D721Med (cell line): ENCODE measurements around the gene SHF.
"Not testable (repeated sequence)": the region's sequence is repeated elsewhere in the genome, so short reads cannot be mapped to it uniquely, and the experiment has no call there.

Experiments
- DNase-seq: peaks from one replicate; pipeline ENCODE4 v3.0.0; 2011; ENCODE audit warnings: low spot score; ENCODE audit not compliant: insufficient read length
- FAIRE-seq: peaks from 2 replicates; lab custom pipeline; 2011; peaks lifted over from hg19 to GRCh38; lab: Jason Lieb, UNC
- TF ChIP-seq, protein P1 (sequence below): IDR thresholded peaks from 2 replicates; pipeline ENCODE4 v1.5.1; 2012; ENCODE audit warnings: mild to moderate bottlenecking, control low read depth; ENCODE audit not compliant: insufficient read depth; ENCODE audit errors: missing control alignments

Gene SHF, protein sequence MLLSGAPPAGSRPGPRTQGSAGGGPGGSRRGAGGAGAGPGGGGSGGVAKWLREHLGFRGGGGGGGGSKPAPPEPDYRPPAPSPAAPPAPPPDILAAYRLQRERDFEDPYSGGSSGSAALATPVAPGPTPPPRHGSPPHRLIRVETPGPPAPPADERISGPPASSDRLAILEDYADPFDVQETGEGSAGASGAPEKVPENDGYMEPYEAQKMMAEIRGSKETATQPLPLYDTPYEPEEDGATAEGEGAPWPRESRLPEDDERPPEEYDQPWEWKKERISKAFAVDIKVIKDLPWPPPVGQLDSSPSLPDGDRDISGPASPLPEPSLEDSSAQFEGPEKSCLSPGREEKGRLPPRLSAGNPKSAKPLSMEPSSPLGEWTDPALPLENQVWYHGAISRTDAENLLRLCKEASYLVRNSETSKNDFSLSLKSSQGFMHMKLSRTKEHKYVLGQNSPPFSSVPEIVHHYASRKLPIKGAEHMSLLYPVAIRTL

DNA sequence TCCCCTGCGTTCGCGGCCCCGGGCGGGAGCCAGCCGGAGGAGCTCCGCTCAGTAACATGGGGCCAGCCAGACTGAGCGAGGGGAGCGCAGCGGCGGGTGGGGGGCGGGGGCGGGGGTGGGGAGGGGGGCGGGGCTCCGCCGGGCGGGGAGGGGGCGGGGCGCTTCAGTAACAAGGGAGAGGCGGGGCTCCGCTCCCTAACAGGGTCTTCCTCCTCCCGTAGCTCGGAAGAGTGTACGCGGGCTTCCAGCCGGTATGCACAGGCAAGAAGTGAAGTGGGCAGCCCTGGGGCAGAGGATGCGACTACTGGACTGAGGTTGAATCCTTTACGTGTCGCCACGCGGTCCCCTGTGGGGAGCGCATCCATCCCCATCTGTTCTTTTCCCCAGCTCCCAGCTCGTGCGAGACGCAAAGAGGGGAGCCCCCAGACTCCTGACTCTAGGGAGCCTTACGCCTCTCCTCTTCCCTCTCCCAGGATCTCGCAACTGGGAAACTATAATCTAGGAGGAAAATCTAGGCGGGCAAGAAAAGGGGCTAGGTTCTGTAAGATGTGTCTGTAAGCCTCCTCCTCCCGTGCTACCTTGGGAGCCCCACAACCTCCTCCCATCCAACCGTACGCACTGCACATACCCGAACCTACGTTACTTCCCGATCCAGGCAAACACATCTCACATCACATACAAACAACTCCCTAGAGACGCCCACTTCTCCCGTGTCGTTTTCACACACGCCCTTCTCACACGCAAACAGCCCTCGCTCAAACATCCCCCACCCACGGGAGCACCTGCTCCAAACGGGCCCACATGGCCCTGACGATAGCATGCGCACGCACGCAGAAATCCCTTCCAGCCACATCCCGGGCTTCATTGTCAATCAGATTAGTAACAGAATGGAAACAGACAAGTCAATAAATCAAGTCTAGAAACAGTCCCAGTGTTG lies at the start of gene SHF:
Gene SHF, minus strand, starts transcription at position 73 of the 937 bp plus-strand sequence. Its CDS starts 15 bp downstream, at position 58.
- no peak for FAIRE-seq
- TF ChIP-seq, protein P1, sequence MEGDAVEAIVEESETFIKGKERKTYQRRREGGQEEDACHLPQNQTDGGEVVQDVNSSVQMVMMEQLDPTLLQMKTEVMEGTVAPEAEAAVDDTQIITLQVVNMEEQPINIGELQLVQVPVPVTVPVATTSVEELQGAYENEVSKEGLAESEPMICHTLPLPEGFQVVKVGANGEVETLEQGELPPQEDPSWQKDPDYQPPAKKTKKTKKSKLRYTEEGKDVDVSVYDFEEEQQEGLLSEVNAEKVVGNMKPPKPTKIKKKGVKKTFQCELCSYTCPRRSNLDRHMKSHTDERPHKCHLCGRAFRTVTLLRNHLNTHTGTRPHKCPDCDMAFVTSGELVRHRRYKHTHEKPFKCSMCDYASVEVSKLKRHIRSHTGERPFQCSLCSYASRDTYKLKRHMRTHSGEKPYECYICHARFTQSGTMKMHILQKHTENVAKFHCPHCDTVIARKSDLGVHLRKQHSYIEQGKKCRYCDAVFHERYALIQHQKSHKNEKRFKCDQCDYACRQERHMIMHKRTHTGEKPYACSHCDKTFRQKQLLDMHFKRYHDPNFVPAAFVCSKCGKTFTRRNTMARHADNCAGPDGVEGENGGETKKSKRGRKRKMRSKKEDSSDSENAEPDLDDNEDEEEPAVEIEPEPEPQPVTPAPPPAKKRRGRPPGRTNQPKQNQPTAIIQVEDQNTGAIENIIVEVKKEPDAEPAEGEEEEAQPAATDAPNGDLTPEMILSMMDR, result no peak
- DNase-seq, result peak; percentile 49

DNA sequence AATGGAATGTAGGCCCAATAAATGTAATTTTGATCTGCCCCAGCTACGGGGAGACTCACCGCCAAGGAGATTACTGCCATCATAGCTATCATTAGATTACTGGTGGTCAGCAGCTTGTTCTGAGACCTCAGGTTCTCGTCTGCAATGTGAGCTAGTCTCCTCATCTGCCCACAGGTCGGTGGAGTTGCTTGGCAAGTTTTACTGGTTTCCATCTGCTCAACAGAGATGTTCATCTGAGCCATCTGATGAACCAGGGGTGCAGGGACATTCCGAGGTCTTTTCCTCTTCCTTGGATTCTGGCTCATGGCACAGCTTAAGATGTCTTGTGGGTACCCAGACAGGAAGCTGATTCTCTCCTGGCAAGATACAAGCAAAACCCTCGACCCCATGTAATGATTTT lies 49.0 kb upstream of the SHF start:
- DNase-seq, FAIRE-seq: not testable (repeated sequence)

DNA sequence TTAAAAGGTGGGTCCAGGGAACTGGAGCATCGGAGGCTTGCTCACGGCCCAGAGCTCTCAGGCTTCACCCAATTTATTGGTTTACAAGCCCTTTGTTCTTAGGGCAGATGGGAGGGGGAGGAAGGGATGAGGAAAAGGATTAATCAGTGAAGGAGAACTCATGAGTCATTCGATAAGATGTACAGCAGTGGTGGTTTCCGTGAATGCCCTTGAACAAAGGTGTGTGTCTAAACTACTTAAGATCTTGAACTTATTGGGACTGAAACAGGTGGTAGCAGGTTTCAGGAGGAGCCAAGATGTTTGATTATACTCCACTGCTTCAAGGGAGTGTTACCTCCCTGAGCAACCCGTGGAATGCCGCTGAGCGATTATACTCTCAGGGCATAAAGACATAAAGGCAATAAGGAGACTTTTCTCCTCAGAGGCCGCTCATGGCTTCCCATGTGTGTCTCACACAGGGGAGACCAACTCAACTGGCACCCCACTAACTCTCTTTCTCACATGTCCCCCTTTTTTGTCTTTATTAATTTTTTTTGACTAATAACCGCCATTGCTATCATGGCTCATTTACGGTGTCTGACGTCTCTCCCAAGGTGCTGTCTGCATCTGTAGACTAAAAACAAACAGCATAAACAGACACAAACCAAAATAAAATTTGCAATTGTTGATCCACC lies 46.9 kb upstream of the SHF start:
- FAIRE-seq, result no peak
- TF ChIP-seq, protein P1, result no peak
- DNase-seq, result no peak

DNA sequence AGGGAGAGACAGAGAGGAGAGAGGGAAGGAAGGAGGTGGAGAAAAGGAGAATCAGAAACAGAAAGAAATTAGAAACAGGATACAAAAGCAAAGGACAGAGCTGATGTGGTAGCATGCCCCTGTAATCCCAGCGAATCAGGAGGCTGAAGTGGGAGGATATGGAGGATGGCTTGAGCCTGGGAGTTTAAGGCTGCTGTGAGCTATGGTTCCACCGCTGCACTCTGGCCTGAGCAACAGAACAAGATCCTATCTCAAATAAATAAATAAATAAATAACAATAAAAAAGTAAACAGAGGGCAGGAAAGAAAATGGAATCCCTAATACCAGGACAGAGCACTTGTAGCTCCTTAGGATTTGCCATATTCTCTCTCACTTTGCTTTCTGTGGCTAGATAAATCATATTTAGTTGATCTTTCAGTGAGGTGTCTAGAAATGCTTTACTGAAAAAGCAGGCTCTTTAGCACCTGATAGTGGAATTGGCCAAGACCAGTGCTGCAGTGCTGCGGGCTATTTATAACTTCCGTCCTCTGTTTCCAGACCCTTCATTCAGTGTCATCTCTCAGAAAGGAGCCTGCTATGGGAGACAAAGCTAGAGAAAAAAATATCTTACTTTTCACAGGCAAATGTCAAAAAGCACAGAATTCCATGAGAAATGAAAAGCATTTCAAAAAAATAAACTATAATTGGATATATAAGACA lies 44.2 kb upstream of the SHF start:
- FAIRE-seq (no peak), DNase-seq (no peak)
- TF ChIP-seq, protein P1, result no peak

DNA sequence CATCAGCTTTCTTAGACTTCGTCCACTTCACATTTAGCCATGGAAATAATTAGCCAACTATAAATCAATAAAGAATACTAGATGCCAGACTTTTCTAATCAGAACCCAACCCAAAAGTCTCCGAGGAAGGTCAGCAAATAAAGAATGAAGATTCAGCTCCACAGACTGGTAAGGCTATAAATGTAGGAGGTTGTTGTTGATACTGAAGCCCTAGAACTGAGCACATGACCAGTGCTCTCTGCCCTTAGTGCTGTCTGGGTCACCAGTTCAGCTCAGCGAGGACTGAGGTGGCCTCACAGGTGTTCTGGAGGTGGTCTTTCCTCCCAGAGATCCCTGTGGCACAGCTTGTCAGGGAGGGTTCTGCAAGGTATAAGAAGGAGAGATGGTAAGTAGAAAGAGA lies 43.4 kb upstream of the SHF start:
- TF ChIP-seq, protein P1, result no peak
- no peak for FAIRE-seq

DNA sequence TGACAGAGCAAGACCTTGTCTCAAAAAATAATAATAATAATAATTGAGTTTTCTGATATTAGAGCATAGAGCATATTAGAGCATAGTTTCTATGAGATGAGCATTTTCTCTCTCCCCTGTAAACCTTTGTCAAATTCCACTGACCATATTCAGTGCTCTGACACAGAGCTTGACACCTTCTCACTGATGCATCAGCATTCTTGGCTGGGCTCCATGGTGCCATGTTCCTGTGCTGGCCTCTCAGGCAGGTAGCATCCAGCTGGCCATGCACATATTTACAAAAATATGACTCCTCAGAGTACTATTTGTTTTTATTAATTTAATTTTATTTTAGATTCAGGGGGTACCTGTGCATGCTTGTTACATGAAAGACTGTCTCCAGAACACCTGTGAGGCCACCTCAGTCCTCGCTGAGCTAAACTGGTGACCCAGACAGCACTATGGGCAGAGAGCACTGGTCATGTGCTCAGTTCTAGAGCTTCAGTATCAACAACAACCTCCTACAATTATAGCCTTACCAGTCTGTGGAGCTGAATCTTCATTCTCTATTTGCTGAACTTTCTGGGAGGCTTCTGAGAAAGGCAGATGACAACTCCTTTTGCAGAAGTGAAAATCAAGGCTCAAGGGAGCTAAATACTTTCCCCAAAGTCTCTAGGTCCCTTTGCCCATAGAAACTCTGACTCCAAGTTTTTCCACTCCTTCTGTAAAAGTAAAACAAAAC lies 42.6 kb upstream of the SHF start:
- DNase-seq (no peak), FAIRE-seq (no peak)
- TF ChIP-seq, protein P1, result no peak

More for the DNA sequence above, 43.4 kb upstream of the SHF start:
- no peak for DNase-seq
